Left forelimb (tissue), 1 donor: ENCODE data around the gene FMN2.

Source experiments
- DNase-seq: peaks from one replicate; pipeline ENCODE4 v3.0.0-alpha.2; 2018; ENCODE audit warnings: low spot score

Gene FMN2

DNA sequence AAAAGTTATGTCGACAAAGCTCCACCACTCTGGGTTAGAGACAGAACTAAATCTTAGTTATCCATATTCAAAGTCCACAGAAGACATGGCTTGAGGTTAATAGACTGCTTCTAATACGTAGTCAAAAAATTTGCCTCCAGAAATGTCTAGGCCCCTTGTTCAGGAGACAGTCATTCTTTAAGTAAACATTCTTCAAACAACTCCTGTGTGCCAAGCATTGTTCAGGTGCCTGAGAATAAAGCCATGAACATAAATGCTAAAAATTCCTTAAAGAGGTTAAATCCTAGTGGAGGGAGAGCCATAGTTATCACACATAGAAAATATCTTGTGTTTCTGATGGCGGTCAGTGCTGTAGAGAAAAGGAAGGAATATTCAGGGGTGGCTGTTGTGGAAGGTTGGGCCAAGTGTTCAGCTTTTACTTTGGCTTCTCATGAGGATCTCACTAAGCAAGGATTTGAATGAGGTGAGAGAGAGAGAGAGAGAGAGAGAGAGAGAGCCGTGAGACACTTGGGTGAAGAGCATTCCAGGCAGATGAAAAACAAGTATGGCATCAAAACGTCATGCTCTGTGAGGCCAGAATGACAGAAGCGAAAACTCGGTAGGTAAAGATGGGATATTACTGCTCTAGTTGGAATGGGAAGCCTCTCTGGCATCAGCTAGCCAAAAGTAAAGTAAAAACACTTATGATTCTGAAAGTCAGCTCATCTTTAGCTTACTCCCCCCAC, 333.2 kb downstream of the FMN2 start:
- no peak for DNase-seq

- DNase-seq, result no peak
Measured at GRCh38 chr1:240426051-240426450, 334.4 kb downstream of the FMN2 start.

DNA sequence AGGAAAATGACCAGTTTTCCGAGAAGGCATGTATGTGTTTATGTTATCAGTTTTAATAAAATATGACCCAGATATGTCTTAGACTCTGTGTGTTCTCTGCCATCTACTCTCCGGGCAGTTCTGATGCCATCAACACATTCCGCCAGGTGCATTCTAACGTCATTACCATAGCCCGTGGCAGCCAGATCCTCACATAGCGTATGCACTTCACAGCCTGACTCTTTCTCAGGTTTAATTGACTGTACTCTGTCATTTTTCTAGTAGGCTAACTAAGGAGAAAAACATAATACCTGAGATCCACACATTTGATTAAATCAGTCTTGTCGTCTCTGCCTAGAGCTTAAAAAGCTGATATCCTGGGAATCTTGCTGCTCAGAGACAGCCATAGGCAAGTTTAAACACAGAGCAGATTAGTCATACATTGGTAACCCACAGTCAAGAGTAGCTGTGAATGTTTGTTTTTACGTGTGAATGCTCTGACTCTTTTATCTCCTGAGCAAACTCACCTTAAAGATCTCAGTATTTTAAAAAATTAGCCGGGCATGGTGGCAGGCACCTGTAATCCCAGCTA, 344.4 kb downstream of the FMN2 start:
- DNase-seq, result no peak

DNA sequence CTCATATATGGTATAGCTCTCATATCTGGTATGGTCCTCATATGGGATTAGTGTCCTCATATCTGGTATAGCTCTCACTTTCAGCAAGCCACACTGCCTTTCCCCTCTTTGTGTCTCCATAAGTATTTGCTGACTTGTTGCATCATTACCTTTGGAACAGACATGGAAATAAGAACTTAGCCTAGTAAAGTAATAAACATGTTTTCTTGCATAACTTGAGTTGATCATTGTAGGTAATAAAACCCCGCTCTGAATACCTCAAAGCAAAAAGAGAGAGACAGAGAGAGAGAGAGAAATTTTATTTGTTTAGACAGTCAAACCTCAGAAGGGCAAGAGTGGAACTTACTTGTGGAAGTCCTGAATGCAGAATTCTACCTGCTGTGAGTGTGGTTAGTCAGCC, 350.0 kb downstream of the FMN2 start:
- DNase-seq, result no peak

DNA sequence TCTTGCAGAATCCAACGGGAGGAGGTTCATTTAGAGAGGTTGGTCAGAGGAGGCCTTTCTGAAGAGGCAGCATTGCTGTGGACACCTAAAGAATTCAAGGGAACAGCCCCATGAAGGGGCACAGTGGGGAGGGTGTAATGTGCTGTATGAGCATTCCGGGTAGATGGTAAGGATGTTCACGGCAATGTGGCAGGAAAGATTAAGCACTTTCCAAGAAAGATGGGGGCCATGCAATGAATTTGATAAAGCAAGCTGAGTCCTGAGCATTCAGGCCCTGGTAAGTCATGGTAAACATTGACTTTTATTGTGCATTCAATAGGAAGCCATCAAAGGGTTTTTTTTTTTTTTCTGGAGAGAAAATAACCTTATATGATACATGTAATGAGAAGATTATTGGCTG, 353.7 kb downstream of the FMN2 start:
- DNase-seq, result no peak

GRCh38 chr1:240455228-240455821, 363.6 kb downstream of the FMN2 start:
- DNase-seq, result no peak

DNA sequence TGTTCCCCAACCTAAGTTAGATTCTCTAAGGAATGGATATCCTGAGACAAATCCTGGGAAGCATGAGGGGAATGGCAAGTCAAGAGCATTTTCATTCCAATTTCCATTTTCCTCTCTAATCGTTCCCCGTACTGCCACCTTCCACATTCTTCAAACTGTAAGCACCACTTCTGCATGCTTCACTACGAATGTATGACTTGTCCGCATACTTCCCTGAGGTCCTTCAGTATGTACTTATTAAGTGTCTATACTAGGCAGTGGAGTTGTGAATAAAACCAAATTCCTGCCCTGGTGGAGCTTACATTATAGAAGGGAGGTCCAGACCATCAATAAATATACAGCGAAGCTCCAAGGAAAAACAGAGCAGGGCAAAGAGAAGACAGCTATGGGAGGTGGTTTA, 365.5 kb downstream of the FMN2 start:
- no peak for DNase-seq

- no peak for DNase-seq
Measured at GRCh38 chr1:240462277-240462676, 370.6 kb downstream of the FMN2 start.

DNA sequence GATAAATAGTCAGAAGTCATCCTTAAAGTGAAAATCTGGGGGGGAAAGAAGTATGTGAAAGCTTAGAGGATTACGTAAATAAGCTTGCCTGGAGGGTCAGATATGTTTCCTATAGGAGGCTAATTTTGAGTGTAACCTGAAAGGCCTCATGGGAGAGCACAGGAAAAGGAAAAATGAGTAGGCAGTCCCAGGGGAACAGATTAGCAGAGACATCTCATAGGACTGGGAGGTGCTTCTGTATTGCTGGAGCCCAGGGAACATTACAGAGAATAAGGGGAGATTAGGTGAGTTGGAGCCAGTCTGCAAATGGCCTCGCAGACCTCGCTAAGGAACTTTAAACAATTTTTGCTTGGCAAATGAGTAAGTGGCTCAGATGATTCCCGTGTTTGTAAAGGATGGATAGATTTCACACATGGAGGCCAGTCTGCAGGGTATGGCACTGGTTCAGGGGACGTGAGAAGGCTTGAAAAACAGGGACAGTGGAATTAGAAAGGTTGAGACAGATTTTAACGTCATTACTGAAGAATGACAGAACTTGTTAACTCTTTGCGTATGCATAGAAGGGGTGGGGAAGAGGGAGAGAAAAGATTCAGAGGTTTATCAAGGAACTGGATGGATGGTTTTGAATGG, 371.2 kb downstream of the FMN2 start:
- no peak for DNase-seq

DNA sequence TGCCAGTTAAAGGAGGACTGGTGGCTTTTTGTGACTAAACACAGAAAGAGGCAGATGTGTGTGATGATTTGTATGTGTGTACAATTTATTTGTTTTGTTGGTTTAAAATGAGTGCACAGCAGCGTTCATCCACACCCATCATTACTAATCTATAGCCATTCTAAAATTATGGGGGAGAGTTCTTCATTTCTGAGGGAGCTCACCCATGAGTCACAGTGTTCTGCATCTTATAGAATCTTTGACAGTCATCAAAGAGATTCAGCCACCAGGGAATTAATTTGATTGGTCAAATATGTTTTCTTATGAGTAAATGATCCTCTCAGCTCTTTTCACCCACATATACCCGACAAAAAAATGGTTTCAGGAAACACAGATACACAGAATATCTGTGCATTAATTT, 372.4 kb downstream of the FMN2 start:
- DNase-seq, result no peak

DNA sequence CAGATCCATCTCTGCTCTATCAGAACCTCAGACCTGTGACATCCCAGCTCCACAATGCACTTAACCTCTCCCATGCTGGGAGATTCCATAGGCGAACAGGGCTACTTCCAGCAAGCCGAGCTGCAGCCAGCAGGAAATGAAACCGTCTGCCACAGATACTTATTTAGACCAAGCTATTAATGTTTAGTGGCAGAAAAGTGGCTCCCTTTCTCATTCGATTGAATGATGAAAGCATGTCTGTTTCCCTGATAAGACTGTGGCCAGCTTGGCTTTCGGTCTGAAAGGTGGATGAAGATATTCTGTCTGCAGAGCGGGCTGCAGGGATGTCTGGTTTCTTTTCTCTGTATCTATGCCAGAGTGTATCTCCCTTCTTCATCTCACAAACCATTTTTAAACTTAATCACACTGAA, 373.9 kb downstream of the FMN2 start:
- DNase-seq, result no peak

DNA sequence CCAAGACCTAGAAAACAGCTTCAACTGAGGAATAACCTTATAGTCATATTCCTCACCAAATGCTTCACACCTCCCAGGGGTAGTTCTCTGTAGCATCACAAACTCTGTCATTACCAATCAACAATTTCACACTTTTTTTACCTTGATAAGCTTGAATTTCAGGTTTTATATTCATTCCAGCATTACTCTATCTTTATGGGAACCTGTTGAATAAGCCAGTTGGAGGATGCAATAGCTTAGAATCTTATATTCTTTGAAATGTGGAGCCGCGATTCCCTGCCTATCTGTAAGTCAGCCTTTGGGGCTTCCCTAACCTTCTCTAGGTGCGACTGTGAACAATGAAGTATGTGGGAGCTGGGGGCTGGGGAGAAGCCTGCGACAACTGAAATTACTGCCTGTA, 374.8 kb downstream of the FMN2 start:
- DNase-seq, result no peak

DNA sequence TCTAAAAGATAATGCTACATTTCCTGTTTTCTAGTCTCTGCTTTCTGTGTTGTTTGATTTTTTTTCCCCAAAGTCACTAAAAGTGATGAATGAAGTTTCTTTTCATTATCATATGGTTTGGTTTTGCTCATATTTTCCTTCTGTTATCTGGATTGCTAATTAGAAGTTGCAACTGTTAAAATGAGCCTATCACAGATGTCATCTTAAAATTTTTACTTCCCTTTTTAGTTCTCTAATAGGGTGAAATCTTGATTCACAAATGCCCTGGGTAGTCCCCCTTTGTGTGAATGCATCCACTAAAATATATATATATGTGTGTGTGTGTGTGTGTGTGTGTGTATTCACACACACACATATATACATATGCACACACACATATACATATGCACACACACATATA, 376.2 kb downstream of the FMN2 start:
- DNase-seq, result no peak

DNA sequence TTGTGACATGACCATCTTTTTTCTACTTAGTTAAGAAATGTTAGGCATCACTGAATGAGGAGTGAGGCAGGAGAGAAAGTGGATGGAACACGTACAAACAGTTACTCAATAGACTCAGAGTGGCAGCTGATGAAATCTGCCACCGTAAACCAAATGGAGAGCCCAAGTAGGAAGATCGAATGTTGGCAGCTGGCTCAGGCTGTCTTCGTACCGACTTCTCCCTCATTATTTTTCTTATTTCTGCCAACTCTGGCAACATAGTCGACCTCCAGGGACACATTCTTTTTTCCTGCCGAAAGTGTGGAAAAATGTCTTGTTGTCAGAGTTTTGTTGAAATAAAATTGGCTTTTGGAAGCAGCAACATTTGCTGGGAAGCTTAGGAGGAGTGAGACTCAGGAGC, 377.0 kb downstream of the FMN2 start:
- no peak for DNase-seq

GRCh38 chr1:240474133-240474614, 382.5 kb downstream of the FMN2 start:
- DNase-seq, result no peak

- no peak for DNase-seq
Measured at GRCh38 chr1:240475832-240476231, 384.1 kb downstream of the FMN2 start.

GRCh38 chr1:240478536-240478935, 386.9 kb downstream of the FMN2 start:
- DNase-seq, result no peak

GRCh38 chr1:240484804-240485443, 393.2 kb downstream of the FMN2 start:
- DNase-seq, result no peak

- no peak for DNase-seq
Measured at GRCh38 chr1:240486611-240487010, 394.9 kb downstream of the FMN2 start.

- no peak for DNase-seq
Measured at GRCh38 chr1:240487493-240487892, 395.8 kb downstream of the FMN2 start.

DNA sequence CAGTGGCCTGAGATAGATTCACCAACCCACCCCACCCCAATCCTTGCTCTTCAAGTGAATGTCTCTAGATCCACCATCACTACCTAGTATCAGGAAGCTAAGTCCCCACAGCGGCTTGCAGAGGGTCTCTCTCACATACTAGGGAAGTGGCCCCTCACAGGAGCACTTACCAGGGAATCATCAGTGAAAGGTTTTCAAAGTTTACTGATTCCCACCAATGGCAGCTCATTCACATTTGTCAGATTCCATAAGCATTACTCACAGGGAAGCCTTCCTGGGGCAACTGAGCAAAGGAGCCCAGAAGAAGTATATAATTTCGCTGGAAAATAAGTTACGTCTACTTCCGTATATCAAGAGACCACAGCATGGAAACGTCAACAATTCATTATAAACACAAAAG, 399.5 kb downstream of the FMN2 start:
- DNase-seq, result no peak

GRCh38 chr1:240491796-240492195, 400.1 kb downstream of the FMN2 start:
- DNase-seq, result no peak
